D721Med (cell line): ENCODE results near the gene STK32B.

Experiments
- DNase-seq: peaks from one replicate; pipeline ENCODE4 v3.0.0; 2011; ENCODE audit warnings: low spot score; ENCODE audit not compliant: insufficient read length
- FAIRE-seq: peaks from 2 replicates; lab custom pipeline; 2011; peaks lifted over from hg19 to GRCh38; lab: Jason Lieb, UNC
- CTCF ChIP-seq: IDR thresholded peaks from 2 replicates; pipeline ENCODE4 v1.5.1; 2012; ENCODE audit warnings: mild to moderate bottlenecking, control low read depth; ENCODE audit not compliant: insufficient read depth; ENCODE audit errors: missing control alignments

The STK32B gene

GRCh38 chr4:5510504-5510903 is 459.2 kb downstream of the STK32B start:
- FAIRE-seq (no peak), DNase-seq (no peak)
- TF ChIP-seq CTCF = no peak

- TF ChIP-seq CTCF = no peak
- no peak for DNase-seq
- FAIRE-seq = no peak
These were observed 460.5 kb downstream of the STK32B start for GRCh38 chr4:5511791-5512190.

- DNase-seq (no peak), FAIRE-seq (no peak)
- TF ChIP-seq CTCF = no peak
These were observed 464.4 kb downstream of the STK32B start for GRCh38 chr4:5515646-5516045.

GRCh38 chr4:5517372-5517771 is 466.1 kb downstream of the STK32B start:
- TF ChIP-seq CTCF = no peak

GRCh38 chr4:5524446-5525299 is 473.4 kb downstream of the STK32B start:
- TF ChIP-seq CTCF = no peak
- no peak for FAIRE-seq
- no peak for DNase-seq

More at GRCh38 chr4:5517372-5517771, 466.1 kb downstream of the STK32B start:
- no peak for DNase-seq
- no peak for FAIRE-seq

- FAIRE-seq (no peak), DNase-seq (no peak)
- TF ChIP-seq CTCF = no peak
These were observed 475.0 kb downstream of the STK32B start for GRCh38 chr4:5526080-5526846.
